Measurements from ENCODE around the gene ZNF445.

DNA sequence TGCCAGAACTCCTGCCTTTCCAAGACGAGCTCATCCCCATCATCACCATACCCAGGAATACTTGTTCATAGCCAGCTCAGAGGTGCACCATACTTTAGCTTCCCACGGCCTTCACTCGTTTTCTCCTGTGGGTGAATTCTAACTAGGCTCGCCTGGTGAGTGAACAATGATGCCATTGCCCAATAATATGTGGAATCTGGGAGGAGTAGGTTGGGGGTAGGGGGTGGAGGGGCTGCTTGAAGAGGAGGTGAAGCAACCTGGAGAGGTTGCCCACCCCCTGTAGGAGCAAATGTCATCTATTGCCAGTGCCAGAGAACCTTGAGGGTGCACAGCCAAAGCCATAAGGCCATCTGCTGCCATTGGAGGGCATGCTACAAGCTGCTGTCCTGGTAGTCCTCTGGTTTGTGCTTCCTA is 592 bp upstream of the ZNF445 start:
- TF ChIP-seq, protein P1, sequence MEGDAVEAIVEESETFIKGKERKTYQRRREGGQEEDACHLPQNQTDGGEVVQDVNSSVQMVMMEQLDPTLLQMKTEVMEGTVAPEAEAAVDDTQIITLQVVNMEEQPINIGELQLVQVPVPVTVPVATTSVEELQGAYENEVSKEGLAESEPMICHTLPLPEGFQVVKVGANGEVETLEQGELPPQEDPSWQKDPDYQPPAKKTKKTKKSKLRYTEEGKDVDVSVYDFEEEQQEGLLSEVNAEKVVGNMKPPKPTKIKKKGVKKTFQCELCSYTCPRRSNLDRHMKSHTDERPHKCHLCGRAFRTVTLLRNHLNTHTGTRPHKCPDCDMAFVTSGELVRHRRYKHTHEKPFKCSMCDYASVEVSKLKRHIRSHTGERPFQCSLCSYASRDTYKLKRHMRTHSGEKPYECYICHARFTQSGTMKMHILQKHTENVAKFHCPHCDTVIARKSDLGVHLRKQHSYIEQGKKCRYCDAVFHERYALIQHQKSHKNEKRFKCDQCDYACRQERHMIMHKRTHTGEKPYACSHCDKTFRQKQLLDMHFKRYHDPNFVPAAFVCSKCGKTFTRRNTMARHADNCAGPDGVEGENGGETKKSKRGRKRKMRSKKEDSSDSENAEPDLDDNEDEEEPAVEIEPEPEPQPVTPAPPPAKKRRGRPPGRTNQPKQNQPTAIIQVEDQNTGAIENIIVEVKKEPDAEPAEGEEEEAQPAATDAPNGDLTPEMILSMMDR (IDR thresholded peaks at IDR 0.05; ENCODE audit: extremely low read depth in 1 of 2, insufficient read depth in 1 of 2, low read depth in 1 of 2, low read length in 2 of 2) = no peak
- TF ChIP-seq, protein P2, sequence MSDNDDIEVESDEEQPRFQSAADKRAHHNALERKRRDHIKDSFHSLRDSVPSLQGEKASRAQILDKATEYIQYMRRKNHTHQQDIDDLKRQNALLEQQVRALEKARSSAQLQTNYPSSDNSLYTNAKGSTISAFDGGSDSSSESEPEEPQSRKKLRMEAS (IDR thresholded peaks at IDR 0.05; ENCODE audit: insufficient read depth, insufficient read length) = no peak
- TF ChIP-seq EZH2 (IDR thresholded peaks at IDR 0.05; ENCODE audit: borderline replicate concordance, low read depth, low read length, severe bottlenecking) (no peak), POLR2AphosphoS5 (IDR thresholded peaks at IDR 0.05; ENCODE audit: insufficient read depth, low read depth, low read length) (no peak), POLR2A (IDR thresholded peaks at IDR 0.05; ENCODE audit: low read depth, low read length) (no peak), GATA2 (IDR thresholded peaks at IDR 0.05; ENCODE audit: insufficient read depth, insufficient read length, low read depth, low read length) (no peak), JUN (IDR thresholded peaks at IDR 0.05; ENCODE audit: borderline replicate concordance, insufficient read depth, insufficient read length, low read depth) (no peak)

Measured in endothelial cell of umbilical vein (primary cell).